Thyroid gland (tissue), 4 donors: ENCODE data around the gene TSPAN15. TPM values are rescaled to one million over a fixed set of nuclear protein-coding genes. Genes with fewer than 3 reads are reported as not detected.

Source experiments
- DNase-seq, 2 donors: peaks; one replicate each; pipeline ENCODE4 v3.0.0-alpha.2; 2019
- H3K27ac ChIP-seq, 3 donors: fragments of 200-600 bp; sonication (generic); 1 replicate in 2 of 3; 2 replicates in 1 of 3; pipeline ENCODE4 v1.5.1; 2016 to 2019; ENCODE audit warnings: mild to moderate bottlenecking in 1 of 3, moderate library complexity in 1 of 3
- H3K27me3 ChIP-seq: fragments of 200-600 bp; sonication (generic); one replicate; pipeline ENCODE4 v1.5.1; 2019
- H3K36me3 ChIP-seq, 2 donors: fragments of 200-600 bp; sonication (generic); one replicate each; pipeline ENCODE4 v1.5.1; 2016 to 2019
- H3K4me1 ChIP-seq, 2 donors: fragments of 200-600 bp; sonication (generic); one replicate each; pipeline ENCODE4 v1.5.1; 2017 to 2019
- H3K4me3 ChIP-seq, 3 donors: fragments of 200-600 bp; sonication (generic); replicated peaks in 1 of 3; 1 replicate in 2 of 3; 2 replicates in 1 of 3; pipeline ENCODE4 v1.5.1; 2016; ENCODE audit warnings: mild to moderate bottlenecking in 1 of 3
- H3K9me3 ChIP-seq: fragments of 200-600 bp; sonication (generic); one replicate; pipeline ENCODE4 v1.5.1; 2017
- POLR2A ChIP-seq, 2 donors: fragments of 450-650 bp; IDR thresholded peaks; one replicate each; pipeline ENCODE4 v1.6.1; 2017; ENCODE audit warnings: antibody characterized with exemption in 2 of 2, mild to moderate bottlenecking in 2 of 2, moderate library complexity in 1 of 2
- WGBS, 2 donors: methylation state at CpG; one replicate each; pipeline ENCODE4 v1.1.5; 2017; 5-methylcytosine and 5-hydroxymethylcytosine counted together
- intact Hi-C: fragments of 100-400 bp; cut with DNase I; formaldehyde crosslinking; loops from one replicate; pipeline ENCODE4 v1.15.1; 2023
- total RNA-seq, 4 donors: library from RNA; depleted of rRNA; stranded (reverse); fragments of >200 nt; gene quantifications; one replicate each; pipeline ENCODE4 v1.2.3, GENCODE V29; 2016
- TF ChIP-seq, protein P1 (sequence below), 6 experiments: fragments of 200-600 bp in 3 of 6; fragments of 450-650 bp in 3 of 6; sonication (generic) in 3 of 6; IDR thresholded peaks; one replicate each; pipeline ENCODE4 v1.5.1; 2016 to 2019; ENCODE audit warnings: antibody characterized with exemption in 6 of 6, mild to moderate bottlenecking in 2 of 6, inconsistent platforms in 1 of 6, moderate library complexity in 1 of 6

TSPAN15 gene
- total RNA-seq, 4 donors from 2014 or later, result 9.0 to 23.1 (median 17.2) TPM

GRCh38 chr10:69537449-69537848 lies 86.2 kb downstream of the TSPAN15 start:
- Histone ChIP-seq H3K27me3 (no peaks in the 10 kb centered on the region), H3K27ac (no peak overlapping the region), H3K36me3 (no peaks in the 10 kb centered on the region), H3K9me3 (no peaks in the 10 kb centered on the region), H3K4me1 (no peaks in the 10 kb centered on the region), H3K4me3 (no peak overlapping the region)
- intact Hi-C loops, result no loop called here
- no peak for DNase-seq
- 88 to 97% methylated on average over 6 of the region's 6 CpGs for WGBS, 2 donors
- TF ChIP-seq, protein P1, sequence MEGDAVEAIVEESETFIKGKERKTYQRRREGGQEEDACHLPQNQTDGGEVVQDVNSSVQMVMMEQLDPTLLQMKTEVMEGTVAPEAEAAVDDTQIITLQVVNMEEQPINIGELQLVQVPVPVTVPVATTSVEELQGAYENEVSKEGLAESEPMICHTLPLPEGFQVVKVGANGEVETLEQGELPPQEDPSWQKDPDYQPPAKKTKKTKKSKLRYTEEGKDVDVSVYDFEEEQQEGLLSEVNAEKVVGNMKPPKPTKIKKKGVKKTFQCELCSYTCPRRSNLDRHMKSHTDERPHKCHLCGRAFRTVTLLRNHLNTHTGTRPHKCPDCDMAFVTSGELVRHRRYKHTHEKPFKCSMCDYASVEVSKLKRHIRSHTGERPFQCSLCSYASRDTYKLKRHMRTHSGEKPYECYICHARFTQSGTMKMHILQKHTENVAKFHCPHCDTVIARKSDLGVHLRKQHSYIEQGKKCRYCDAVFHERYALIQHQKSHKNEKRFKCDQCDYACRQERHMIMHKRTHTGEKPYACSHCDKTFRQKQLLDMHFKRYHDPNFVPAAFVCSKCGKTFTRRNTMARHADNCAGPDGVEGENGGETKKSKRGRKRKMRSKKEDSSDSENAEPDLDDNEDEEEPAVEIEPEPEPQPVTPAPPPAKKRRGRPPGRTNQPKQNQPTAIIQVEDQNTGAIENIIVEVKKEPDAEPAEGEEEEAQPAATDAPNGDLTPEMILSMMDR (IDR thresholded peaks at IDR 0.05), result no peak
- no peak for TF ChIP-seq POLR2A (IDR thresholded peaks at IDR 0.05)

DNA sequence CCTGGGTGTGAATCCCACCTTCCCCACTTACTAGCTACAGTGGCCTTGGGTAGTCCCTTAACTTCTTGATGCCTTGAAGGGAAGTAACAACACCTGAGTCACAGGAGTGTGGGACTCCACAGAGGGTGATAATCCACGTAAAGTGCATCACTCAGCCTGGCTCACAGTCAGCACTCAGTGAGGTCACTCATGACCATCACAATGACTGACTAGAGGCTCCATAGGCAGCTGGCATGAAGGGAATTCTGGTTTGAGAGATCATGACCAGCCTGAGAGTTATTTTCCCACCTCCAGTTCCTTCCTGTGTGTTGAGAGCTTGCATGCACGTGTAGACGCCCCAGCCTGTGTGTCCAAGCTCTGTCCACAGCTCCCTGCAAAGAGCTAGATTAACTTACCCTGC lies 87.2 kb downstream of the TSPAN15 start:
- Histone ChIP-seq H3K36me3 (no peaks in the 10 kb centered on the region), H3K27me3 (no peaks in the 10 kb centered on the region), H3K4me3 (no peak overlapping the region), H3K9me3 (no peaks in the 10 kb centered on the region), H3K4me1 (no peaks in the 10 kb centered on the region), H3K27ac (no peak overlapping the region)
- DNase-seq, result no peak
- TF ChIP-seq, protein P1 (IDR thresholded peaks at IDR 0.05), result no peak
- no peak for TF ChIP-seq POLR2A (IDR thresholded peaks at IDR 0.05)
- WGBS, 2 donors, result 63 to 66% methylated on average over 2 to 3 of the region's 3 CpGs
- intact Hi-C loops, result no loop called here

- no peaks in the 10 kb centered on the region for H3K9me3 ChIP-seq
- no peaks in the 10 kb centered on the region for H3K27me3 ChIP-seq
- WGBS, 2 donors, result 73 to 100% methylated on average over 2 of the region's 2 CpGs
- H3K27ac ChIP-seq, result no peak overlapping the region
- intact Hi-C loops, result no loop called here
- DNase-seq, result no peak
- H3K4me1 ChIP-seq, result no peaks in the 10 kb centered on the region
- H3K36me3 ChIP-seq, result no peaks in the 10 kb centered on the region
- TF ChIP-seq POLR2A (IDR thresholded peaks at IDR 0.05), result no peak
- TF ChIP-seq, protein P1 (IDR thresholded peaks at IDR 0.05), result no peak
- no peak overlapping the region for H3K4me3 ChIP-seq
Observed at GRCh38 chr10:69541463-69541862, 90.2 kb downstream of the TSPAN15 start.

GRCh38 chr10:69549959-69550358 lies 98.7 kb downstream of the TSPAN15 start:
- DNase-seq, result no peak
- H3K27ac ChIP-seq, result no peak overlapping the region
- intact Hi-C loops, result no loop called here
- no peaks in the 10 kb centered on the region for H3K27me3 ChIP-seq
- no peaks in the 10 kb centered on the region for H3K4me1 ChIP-seq
- no peaks in the 10 kb centered on the region for H3K9me3 ChIP-seq
- H3K36me3 ChIP-seq, result no peaks in the 10 kb centered on the region
- TF ChIP-seq, protein P1 (IDR thresholded peaks at IDR 0.05), result no peak
- TF ChIP-seq POLR2A (IDR thresholded peaks at IDR 0.05), result no peak
- no peak overlapping the region for H3K4me3 ChIP-seq

- Histone ChIP-seq H3K9me3 (no peaks in the 10 kb centered on the region), H3K27ac (no peak overlapping the region), H3K27me3 (no peaks in the 10 kb centered on the region), H3K4me3 (no peak overlapping the region), H3K4me1 (no peaks in the 10 kb centered on the region), H3K36me3 (no peaks in the 10 kb centered on the region)
- no peak for DNase-seq
- TF ChIP-seq POLR2A (IDR thresholded peaks at IDR 0.05), result no peak
- TF ChIP-seq, protein P1 (IDR thresholded peaks at IDR 0.05), result no peak
- 14 to 22% methylated on average over 1 of the region's 1 CpG for WGBS, 2 donors
- intact Hi-C loops, result no loop called here
Observed at GRCh38 chr10:69552268-69552667, 101.0 kb downstream of the TSPAN15 start.
